Activated CD8-positive, alpha-beta memory T cell treated with anti-CD3 and anti-CD28 coated beads for 4 hours (primary cell): ENCODE measurements around the gene ABCB6.
"Not testable (repeated sequence)": the region's sequence is repeated elsewhere in the genome, so short reads cannot be mapped to it uniquely, and the experiment has no call there.

Source experiments
- DNase-seq, 2 donors: peaks; one replicate each; pipeline ENCODE4 v3.0.0-alpha.2; 2020; ENCODE audit warnings: low read depth in 2 of 2

Gene ABCB6

DNA sequence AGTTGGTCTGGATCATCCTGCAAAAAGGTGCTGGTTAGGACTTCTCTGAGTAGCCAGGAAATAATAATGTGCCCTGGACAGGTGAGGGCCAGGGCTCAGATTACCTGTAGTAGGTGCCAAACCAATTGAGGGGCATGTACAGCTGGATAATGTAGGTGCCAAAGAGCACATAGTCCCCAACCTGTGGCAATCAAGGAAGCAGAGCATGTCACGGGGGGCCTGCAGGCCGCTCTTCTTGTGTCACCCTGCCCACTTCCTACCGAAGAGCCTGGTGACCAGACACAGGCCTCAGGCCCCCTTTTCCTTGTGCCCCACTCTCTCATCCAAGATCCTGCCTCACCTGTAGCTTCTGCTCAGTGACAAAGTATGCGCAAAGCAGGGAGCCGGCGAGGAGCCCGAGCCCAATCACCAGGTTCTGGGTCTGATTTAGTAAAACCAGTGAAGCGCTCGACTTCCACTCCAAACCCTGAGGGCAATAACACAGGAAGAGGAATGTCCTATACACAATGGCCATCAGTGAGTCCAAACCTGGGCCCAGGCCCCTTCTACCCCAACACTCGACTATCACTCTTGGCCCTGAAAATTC lies 5.2 kb downstream of the ABCB6 start:
- no peak for DNase-seq

DNA sequence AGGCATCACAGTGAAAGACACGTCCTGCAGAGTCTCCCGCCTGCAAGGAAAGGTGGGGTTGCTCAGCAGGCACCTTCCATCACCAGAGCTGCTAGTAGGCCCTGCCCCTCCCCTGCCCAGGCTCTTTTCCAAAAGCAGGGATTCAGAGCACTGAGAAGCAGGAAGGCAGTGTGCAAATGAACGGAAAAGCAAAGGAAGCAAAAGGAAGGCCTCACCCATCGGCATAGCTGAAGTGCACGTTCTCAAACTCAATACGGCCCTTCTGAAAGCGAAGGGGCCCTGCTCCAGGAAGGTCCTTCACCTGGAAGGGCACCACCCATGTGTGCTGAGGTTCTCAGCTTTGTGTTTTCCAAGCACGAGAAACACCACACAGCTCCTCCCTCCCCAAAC lies 5.7 kb downstream of the ABCB6 start:
- DNase-seq: no peak

DNA sequence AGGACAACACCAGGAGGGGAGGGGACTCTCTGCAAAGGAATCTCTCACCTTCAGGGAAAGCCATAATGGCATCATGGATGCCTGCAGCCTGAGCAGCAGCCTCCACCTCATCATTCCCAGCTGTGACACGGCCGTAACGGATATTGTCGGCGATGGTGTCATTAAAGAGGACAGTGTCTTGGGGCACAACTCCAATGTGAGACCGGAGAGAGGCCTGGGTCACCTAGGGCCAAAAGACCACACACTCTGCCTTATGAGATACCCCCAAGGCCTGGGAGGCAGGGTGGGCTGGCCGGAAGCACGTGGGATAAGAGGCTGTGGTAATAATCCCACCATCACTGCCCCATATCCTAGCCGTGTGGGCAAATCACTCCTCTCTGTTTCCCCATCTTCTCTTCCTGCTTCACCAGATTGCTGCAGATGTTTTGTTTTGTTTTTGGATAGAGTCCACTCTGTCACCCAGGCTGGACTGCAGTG lies 7.8 kb downstream of the ABCB6 start:
- DNase-seq: no peak

GRCh38 chr2:219210196-219210885 lies 8.4 kb downstream of the ABCB6 start:
- DNase-seq: no peak

GRCh38 chr2:219209236-219210195 lies 9.2 kb downstream of the ABCB6 start:
- DNase-seq: no peak

DNA sequence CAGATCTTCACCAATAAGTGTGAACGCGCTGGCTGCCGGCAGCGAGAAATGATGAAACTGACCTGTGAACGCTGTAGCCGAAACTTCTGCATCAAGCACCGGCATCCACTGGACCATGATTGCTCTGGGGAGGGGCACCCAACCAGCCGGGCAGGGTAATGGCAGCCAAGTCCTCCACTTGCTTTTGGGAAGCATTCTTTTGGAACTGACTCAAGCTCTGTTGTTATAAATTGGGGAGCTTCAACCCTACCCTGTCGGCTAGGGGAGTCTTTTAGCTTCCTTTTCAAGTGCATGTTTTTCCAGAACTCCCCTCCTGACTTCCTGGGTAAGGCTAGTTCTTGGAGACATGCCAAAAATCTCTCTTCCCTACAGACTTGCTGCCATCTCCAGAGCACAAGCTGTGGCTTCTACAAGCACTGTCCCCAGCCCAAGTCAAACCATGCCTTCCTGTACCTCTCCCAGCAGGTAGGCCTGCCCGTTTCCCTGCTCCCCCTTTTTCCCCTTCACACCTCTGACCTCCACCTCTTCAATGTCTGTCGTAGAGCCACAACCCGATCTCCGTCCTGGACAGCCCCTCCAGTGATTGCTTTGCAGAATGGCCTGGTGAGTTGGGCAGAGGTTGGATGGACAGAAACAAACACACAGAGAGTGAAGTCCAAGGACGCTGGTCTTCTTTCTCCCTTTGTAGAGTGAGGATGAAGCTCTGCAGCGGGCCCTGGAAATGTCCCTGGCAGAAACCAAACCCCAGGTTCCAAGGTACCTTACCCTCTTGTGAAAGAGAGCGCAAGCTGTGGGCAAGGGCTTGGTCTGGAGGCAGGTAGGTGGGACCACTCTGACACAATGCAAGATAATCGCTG lies 10.6 kb downstream of the ABCB6 start:
- DNase-seq: no peak

- no peak for DNase-seq
These were observed 11.4 kb downstream of the ABCB6 start for GRCh38 chr2:219207134-219207883.

GRCh38 chr2:219206328-219207133 lies 12.2 kb downstream of the ABCB6 start, which contains the start of gene ZFAND2B:
Gene ZFAND2B (plus strand): TSS chr2:219206782. CDS start chr2:219206988, 206 bp downstream.
- peak; percentile 86 to 88 for DNase-seq

GRCh38 chr2:219205981-219206327 lies 12.8 kb downstream of the ABCB6 start:
- no peak for DNase-seq

GRCh38 chr2:219205165-219205538 lies 13.6 kb downstream of the ABCB6 start:
- no peak for DNase-seq

GRCh38 chr2:219204425-219205164 lies 14.2 kb downstream of the ABCB6 start:
- no peak for DNase-seq

- DNase-seq: not testable (repeated sequence)
These were observed 17.4 kb downstream of the ABCB6 start for GRCh38 chr2:219201331-219201730.

DNA sequence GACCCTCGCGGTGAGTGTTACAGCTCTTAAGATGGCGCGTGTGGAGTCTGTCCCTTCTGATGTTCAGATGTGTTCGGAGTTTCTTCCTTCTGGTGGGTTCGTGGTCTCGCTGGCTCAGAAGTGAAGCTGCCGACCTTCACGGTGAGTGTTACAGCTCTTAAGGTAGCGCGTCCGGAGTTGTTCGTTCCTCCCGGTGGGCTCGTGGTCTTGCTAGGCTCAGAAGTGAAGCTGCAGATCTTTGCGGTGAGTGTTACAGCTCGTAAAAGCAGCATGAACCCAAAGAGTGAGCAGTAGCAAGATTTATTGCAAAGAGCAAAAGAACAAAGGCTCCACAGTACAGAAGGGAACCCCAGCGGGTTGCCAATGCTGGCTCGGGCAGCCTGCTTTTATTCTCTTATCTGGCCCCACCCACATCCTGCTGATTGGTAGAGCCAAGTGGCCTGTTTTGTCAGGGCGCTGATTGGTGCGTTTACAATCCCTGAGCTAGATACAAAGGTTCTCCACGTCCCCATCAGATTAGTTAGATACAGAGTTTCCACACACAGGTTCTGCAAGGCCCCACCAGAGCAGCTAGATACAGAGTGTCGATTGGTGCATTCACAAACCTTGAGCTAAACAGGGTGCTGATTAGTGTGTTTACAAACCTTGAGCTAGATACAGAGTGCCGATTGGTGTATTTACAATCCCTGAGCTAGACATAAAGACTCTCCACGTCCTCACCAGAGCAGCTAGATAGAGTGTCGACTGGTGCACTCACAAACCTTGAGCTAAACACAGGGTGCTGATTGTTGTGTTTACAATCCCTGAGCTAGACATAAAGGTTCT lies 18.0 kb downstream of the ABCB6 start:
- DNase-seq: not testable (repeated sequence)

DNA sequence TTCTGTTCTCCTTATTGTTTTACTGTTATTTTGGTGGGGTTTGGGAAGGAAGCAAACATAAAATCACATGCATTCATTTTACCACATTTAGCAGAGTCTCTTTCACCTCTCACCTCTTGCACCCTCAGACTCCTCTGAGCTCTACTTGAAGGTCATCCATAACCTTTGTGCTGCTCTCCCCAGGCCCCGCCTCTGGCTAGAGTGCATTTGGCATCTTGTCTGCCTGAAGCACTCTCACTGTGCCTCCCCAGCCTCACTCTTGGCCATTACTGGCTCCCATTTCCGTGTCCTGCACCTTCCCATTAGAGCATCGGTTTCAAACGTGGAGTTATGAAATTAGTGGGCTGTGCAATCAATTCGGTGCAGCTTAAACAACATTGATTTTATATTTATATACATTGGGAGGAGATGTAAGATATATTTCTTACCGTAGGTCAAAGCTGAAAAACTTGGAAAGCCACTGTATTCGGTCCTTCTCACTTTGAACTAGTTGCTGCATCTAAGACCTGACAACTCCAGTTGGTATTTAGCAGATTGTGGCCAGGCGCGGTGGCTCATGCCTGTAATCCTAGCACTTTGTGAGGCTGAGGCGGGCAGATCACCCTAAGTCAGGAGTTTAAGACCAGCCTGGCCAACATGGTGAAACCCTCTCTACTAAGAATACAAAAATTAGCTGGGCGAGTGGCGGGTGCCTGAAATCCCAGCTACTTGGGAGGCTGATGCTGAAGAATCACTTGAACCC lies 19.1 kb downstream of the ABCB6 start:
- DNase-seq: no peak

GRCh38 chr2:219198974-219199373 lies 19.8 kb downstream of the ABCB6 start:
- no peak for DNase-seq

DNA sequence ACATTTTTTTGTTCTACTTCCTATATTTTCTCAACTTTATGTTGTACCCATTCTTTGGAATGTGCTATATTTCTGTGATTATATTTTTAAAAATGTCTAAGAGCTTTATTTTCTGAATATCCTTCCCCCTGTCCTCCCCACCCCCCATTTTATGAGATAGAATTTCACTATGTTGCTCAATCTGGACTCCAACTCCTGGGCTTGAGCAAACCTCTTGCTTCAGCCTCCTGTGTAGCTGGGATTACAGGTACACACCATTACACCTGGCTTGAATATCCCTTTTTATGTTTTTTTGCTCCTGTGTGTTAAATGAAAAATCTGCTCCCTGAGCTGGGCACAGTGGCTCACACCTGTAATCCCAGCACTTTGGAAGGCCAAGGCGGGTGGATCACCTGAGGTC lies 21.4 kb downstream of the ABCB6 start:
- no peak for DNase-seq

DNA sequence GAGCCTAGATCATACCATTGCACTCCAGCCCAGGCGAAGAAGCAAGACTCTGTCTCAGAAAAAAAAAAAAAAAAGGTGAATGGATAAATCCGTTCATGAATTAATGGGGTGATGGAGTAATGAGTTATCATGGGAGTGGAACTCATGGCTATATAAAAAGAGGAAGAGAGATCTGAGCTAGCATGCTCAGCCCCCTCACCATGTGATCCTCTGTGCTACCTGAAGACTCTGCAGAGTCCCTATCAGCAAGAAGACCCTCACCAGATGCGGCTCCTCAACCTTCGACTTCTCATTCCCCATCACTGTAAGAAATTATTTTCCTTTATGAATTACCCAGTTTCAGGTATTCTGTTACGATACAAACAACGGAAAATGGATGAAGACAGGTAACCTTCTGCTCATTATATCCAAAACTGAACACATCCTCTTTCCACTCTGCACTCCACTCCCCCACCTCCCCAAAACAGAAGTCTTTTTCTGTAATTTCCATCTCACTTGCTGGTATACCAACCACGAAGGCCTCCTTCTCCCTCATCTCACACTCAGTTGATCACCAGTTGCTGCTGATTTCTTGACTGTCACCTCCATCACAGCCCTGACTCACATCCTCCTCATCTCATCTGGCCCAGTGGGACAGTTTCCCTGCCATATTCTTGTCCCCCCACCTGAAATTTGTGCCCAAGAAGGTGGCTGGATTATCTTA lies 31.9 kb downstream of the ABCB6 start:
- no peak for DNase-seq
